ENCODE results near the gene RECQL5.
A peak's percentile ranks its signal among the peaks of the same experiment; 100 is the strongest.

GRCh38 chr17:75707079-75707571 is 40.2 kb upstream of the RECQL5 start:
- peak; percentile 50 for TF ChIP-seq POLR2A (IDR thresholded peaks at IDR 0.05; ENCODE audit: low read length)
- peak; percentile 56 for TF ChIP-seq GATA1 (IDR thresholded peaks at IDR 0.05; ENCODE audit: low read depth, low read length)
